WI38 (cell line): ENCODE data around the gene COMT.

Source experiments
- H3K4me3 ChIP-seq: 2 replicates; pipeline ENCODE4 v1.5.1; 2011; ENCODE audit warnings: low read depth, mild to moderate bottlenecking, control low read depth, low read length
- CTCF ChIP-seq: IDR thresholded peaks from 2 replicates; pipeline ENCODE4 v1.5.1; 2012; ENCODE audit warnings: low read depth, mild to moderate bottlenecking, control low read depth, low read length

The COMT gene

GRCh38 chr22:19942157-19943081 lies 847 bp downstream of the COMT start:
- TF ChIP-seq CTCF = no peak

GRCh38 chr22:19943082-19944026 lies 1.8 kb downstream of the COMT start:
- 0 out of 2 replicates have a peak, but pooled peaks have one; percentile 13 for TF ChIP-seq CTCF
- peak overlapping the region; percentile 64 for H3K4me3 ChIP-seq

More at GRCh38 chr22:19942157-19943081, 847 bp downstream of the COMT start:
- H3K4me3 ChIP-seq = peak overlapping the region; percentile 64

DNA sequence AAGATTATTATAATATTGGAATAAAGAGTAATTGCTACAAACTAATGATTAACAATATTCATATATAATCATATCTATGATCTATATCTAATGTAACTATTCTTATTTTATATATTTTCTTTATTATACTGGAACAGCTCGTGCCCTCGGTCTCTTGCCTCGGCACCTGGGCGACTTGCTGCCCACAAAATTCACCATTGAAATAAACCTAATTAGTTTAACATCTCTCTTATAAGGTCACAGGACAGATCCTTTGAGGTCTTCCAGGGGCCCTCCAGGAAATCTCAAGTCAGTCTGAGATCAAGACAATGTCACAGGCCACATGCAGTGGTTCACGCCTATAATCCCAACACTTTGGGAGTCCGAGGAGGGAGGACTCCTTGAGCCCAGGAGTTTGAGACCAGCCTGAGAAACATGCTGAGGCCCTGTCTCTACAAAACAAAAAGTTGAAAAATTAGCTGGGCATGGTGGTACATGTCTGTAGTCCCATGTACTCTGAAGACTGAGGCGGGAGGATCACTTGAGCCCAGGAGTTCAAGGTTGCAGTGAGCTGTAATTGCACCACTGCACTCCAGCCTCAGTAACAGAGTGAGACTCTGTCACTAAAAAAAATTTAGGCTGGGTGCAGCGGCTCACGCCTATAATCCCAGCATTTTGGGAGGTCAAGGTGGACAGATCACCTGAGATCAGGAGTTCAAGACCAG lies 6.6 kb downstream of the COMT start:
- no peak overlapping the region for H3K4me3 ChIP-seq

GRCh38 chr22:19951346-19951745 lies 9.8 kb downstream of the COMT start:
- H3K4me3 ChIP-seq = no peak overlapping the region
- no peak for TF ChIP-seq CTCF

More for the DNA sequence above, 6.6 kb downstream of the COMT start:
- no peak for TF ChIP-seq CTCF

GRCh38 chr22:19955241-19956128 lies 13.9 kb downstream of the COMT start:
- TF ChIP-seq CTCF = no peak
- no peak overlapping the region for H3K4me3 ChIP-seq

DNA sequence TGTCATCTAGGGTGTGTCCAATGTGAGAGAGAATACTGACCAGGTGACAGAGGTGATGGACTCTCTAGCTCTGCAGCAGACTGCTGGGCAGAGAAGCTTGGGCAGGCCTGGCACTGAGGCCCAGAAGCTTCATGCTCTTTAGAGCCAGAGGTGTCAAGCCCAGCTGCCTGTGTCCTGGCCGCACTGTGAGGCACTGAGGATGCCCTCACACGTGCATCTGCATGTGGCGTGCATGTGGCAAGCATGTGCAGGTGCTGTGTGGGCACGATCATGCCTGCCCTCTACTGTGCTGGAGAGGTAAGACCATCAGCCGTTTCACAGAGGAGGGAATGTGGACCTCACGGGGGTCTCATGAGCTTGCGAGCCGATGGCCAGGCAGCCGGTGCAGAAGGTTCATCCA lies 15.9 kb downstream of the COMT start:
- H3K4me3 ChIP-seq = no peak overlapping the region
- no peak for TF ChIP-seq CTCF
